Measurements from ENCODE around the gene TMPRSS9. TPM values are rescaled to one million over a fixed set of nuclear protein-coding genes. Genes with fewer than 3 reads are reported as not detected.
A peak's percentile ranks its signal among the peaks of the same experiment; 100 is the strongest.
"Not testable (repeated sequence)": the region's sequence is repeated elsewhere in the genome, so short reads cannot be mapped to it uniquely, and the experiment has no call there.

Gene TMPRSS9
- total and polyA plus RNA-seq, 8 donors = 1.1 TPM; not detected in 7

DNA sequence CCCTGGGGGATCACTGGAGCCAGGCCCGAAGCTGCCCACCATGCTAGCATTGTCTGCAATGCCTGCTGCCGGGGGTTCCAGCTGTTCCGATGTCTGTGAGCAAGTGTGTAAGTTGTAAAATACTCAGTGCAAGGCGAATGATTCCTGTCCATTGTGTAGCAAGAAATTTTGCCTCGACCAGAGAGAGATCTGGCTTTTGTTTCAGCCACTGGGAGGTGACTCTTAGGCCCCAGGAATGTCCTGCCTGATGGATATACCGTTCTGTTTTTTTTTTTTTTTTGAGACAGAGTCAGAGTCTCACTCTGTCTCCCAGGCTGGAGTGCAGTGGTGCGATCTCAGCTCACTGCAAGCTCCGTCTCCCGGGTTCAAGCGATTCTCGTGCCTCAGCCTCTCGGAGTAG lies 108.5 kb downstream of the TMPRSS9 start:
- 75 to 81% (median 80%) methylated on average over 12 of the region's 12 CpGs for WGBS, 5 donors
- Histone ChIP-seq H3K4me3 (no peak overlapping the region), H3K27ac (no peak overlapping the region), H3K27me3 (no peaks in the 10 kb centered on the region), H3K36me3 (no peaks in the 10 kb centered on the region), H3K4me1 (no peaks in the 10 kb centered on the region), H3K9me3 (no peaks in the 10 kb centered on the region)
- no peak for DNase-seq
- intact Hi-C loops (cut with DNase I; ENCODE audit: low total_unique reads) = no loop called here
- TF ChIP-seq POLR2A (IDR thresholded peaks at IDR 0.05) (no peak), EP300 (IDR thresholded peaks at IDR 0.05) (no peak), CTCF (IDR thresholded peaks at IDR 0.05) (no peak), POLR2AphosphoS5 (IDR thresholded peaks at IDR 0.05) (no peak)

GRCh38 chr19:2469102-2469914 lies 109.2 kb downstream of the TMPRSS9 start:
- peak in 1 of 2 donors; percentile 48 for DNase-seq
- Histone ChIP-seq H3K9me3 (no peaks in the 10 kb centered on the region), H3K4me3 (no peak overlapping the region), H3K27ac (no peak overlapping the region), H3K27me3 (no peaks in the 10 kb centered on the region), H3K4me1 (peaks cover 0 to 3% (median 2%) of the 10 kb centered on the region in 4 donors), H3K36me3 (no peaks in the 10 kb centered on the region)
- WGBS, 5 donors = 48 to 57% (median 50%) methylated on average over 16 to 23 of the region's 23 CpGs
- intact Hi-C loops (cut with DNase I; ENCODE audit: low total_unique reads) = no loop called here
- TF ChIP-seq EP300 (IDR thresholded peaks at IDR 0.05) = no peak
- no peak for TF ChIP-seq POLR2AphosphoS5 (IDR thresholded peaks at IDR 0.05)
- TF ChIP-seq CTCF (IDR thresholded peaks at IDR 0.05) = no peak
- no peak for TF ChIP-seq POLR2A (IDR thresholded peaks at IDR 0.05)

- not testable (repeated sequence) for H3K27me3 ChIP-seq, H3K36me3 ChIP-seq, H3K9me3 ChIP-seq, H3K27ac ChIP-seq, H3K4me3 ChIP-seq, DNase-seq, H3K4me1 ChIP-seq
- intact Hi-C loops (cut with DNase I; ENCODE audit: low total_unique reads) = loop anchor here (5.0 to 10.0 kb wide), 3 partner anchors 75 to 142 kb away; no protein-coding TSS in a partner anchor
- 86 to 88% (median 87%) methylated on average over 8 of the region's 8 CpGs for WGBS, 5 donors
Observed at GRCh38 chr19:2469915-2470200, 109.8 kb downstream of the TMPRSS9 start.

DNA sequence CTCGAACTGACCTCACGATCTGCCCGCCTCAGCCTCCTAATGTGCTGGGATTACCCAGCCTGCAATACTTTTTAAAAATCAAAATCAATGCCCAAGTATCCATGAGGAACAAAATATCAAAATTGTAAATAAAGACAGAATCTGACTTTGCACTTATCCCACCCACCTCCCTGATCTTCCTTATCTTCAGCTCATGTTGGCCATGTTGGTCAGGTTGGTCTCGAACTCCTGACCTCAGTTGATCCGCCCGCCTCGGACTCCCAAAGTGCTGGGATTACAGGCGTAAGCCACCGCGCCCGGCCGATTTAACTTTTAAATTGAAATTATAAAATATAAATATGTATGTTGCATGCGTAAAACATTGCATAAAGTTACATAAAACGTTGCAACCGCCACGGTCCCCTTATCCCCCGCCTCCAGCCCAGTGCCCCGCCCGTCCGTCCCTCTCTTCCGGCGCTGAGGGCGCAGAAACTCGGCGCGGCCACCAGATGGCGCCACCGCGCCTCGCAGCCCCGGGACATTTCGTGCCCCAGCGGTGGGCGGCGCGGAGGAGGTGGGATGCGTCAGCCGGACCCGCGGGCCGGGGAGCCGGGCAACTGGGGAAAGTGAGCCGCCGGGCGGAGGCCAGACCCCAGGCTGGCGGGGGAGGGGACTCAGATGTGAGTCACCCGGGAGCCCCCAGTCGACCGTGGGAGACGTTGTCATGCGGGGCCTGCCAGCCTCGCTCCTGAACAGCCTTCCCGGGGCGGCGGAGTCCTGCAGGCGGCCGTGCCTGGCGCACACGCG lies 114.4 kb downstream of the TMPRSS9 start:
- 5 to 13% (median 7%) methylated on average over 30 to 60 of the region's 60 CpGs for WGBS, 5 donors
- Histone ChIP-seq H3K27me3 (no peaks in the 10 kb centered on the region), H3K36me3 (peaks cover 0 to 15% (median 9%) of the 10 kb centered on the region in 4 donors), H3K4me3 (peak overlapping the region; percentile 75 to 99 (median 92)), H3K9me3 (no peaks in the 10 kb centered on the region), H3K27ac (peak overlapping the region; percentile 91 to 95 (median 93)), H3K4me1 (peaks cover 15 to 42% (median 39%) of the 10 kb centered on the region in 4 donors)
- intact Hi-C loops (cut with DNase I; ENCODE audit: low total_unique reads) = loop anchor here (5.0 to 10.0 kb wide), 3 partner anchors 70 to 138 kb away; no protein-coding TSS in a partner anchor
- TF ChIP-seq EP300 (IDR thresholded peaks at IDR 0.05) (no peak), POLR2A (IDR thresholded peaks at IDR 0.05) (no peak), CTCF (IDR thresholded peaks at IDR 0.05) (peak in 6 of 7 experiments; percentile 90 to 99 (median 98)), POLR2AphosphoS5 (IDR thresholded peaks at IDR 0.05) (peak; percentile 42 to 93 (median 81))
- DNase-seq = peak; percentile 88 to 96
